ENCODE data around the gene DAB2IP.

GRCh38 chr9:121718501-121718900 is 67.1 kb downstream of the DAB2IP start:
- TF ChIP-seq CTCF (IDR thresholded peaks at IDR 0.05; ENCODE audit: insufficient read depth, low read length, poor library complexity, severe bottlenecking) (no peak), EZH2phosphoT487 (conservative IDR thresholded peaks at IDR 0.05; ENCODE audit: low read length) (no peak)
